ENCODE measurements around the gene PLCL2. TPM values are rescaled to one million over a fixed set of nuclear protein-coding genes. Genes with fewer than 3 reads are reported as not detected.

Gene PLCL2
- total RNA-seq (10 to 100 TPM in 3 of 4 donors, 1 to 10 TPM in 1; 8.0 to 11.8 (median 10.8) TPM), polyA plus RNA-seq (10 to 100 TPM in 2 of 3 donors, 1 to 10 TPM in 1; 8.4 to 12.6 (median 12.5) TPM)

GRCh38 chr3:16884748-16885592 lies at the start of gene PLCL2:
PLCL2 (plus strand) TSS chr3:16884955; CDS start chr3:16885040, 85 bp downstream.
- Histone ChIP-seq H3K4me1 (peaks cover 0 to 25% (median 11%) of the 10 kb centered on the region in 4 donors), H3K9me3 (no peaks in the 10 kb centered on the region), H3K36me3 (no peaks in the 10 kb centered on the region), H3K27ac (peak within 1 kb of the TSS; percentile 77 to 88 (median 82)), H3K4me3 (peak within 1 kb of the TSS; percentile 61 to 81 (median 74)), H3K27me3 (no peaks in the 10 kb centered on the region)
- TF ChIP-seq CTCF (IDR thresholded peaks at IDR 0.05) (no peak), POLR2AphosphoS5 (IDR thresholded peaks at IDR 0.05) (no peak)
- DNase-seq, result peak; percentile 74
- 0 to 1% methylated on average over 87 of the region's 87 CpGs for WGBS, 2 donors
- intact Hi-C loops (cut with DNase I), result loop anchor here (5.0 kb wide), 1 partner anchor 43 kb away; no protein-coding TSS in a partner anchor

- DNase-seq, result no peak
- Histone ChIP-seq H3K4me1 (peaks cover 0 to 29% (median 7%) of the 10 kb centered on the region in 4 donors), H3K4me3 (no peak overlapping the region), H3K27ac (no peak overlapping the region), H3K36me3 (no peaks in the 10 kb centered on the region), H3K27me3 (no peaks in the 10 kb centered on the region), H3K9me3 (no peaks in the 10 kb centered on the region)
- 87 to 88% methylated on average over 4 of the region's 4 CpGs for WGBS, 2 donors
- intact Hi-C loops (cut with DNase I), result no loop called here
- TF ChIP-seq EP300 (IDR thresholded peaks at IDR 0.05) (no peak), POLR2AphosphoS5 (IDR thresholded peaks at IDR 0.05) (no peak), CTCF (IDR thresholded peaks at IDR 0.05) (no peak), POLR2A (IDR thresholded peaks at IDR 0.05) (no peak)
These were observed 48.1 kb upstream of the PLCL2 start for GRCh38 chr3:16836505-16837237.

GRCh38 chr3:16837602-16838001 lies 47.2 kb upstream of the PLCL2 start:
- H3K36me3 ChIP-seq, result no peaks in the 10 kb centered on the region
- intact Hi-C loops (cut with DNase I), result no loop called here
- TF ChIP-seq EP300 (IDR thresholded peaks at IDR 0.05), result no peak
- no peak for TF ChIP-seq POLR2A (IDR thresholded peaks at IDR 0.05)
- no peak for TF ChIP-seq POLR2AphosphoS5 (IDR thresholded peaks at IDR 0.05)
- no peak for TF ChIP-seq CTCF (IDR thresholded peaks at IDR 0.05)
- H3K27me3 ChIP-seq, result no peaks in the 10 kb centered on the region
- peaks cover 0 to 37% (median 12%) of the 10 kb centered on the region in 4 donors for H3K4me1 ChIP-seq
- no peak for DNase-seq
- H3K27ac ChIP-seq, result peak overlapping the region in 1 of 4 donors; percentile 19
- WGBS, 2 donors, result 93 to 95% methylated on average over 7 of the region's 7 CpGs
- no peaks in the 10 kb centered on the region for H3K9me3 ChIP-seq
- H3K4me3 ChIP-seq, result no peak overlapping the region

GRCh38 chr3:16838561-16838960 lies 46.2 kb upstream of the PLCL2 start:
- peaks cover 0 to 37% (median 13%) of the 10 kb centered on the region in 4 donors for H3K4me1 ChIP-seq
- TF ChIP-seq POLR2A (IDR thresholded peaks at IDR 0.05) (no peak), EP300 (IDR thresholded peaks at IDR 0.05) (no peak), POLR2AphosphoS5 (IDR thresholded peaks at IDR 0.05) (no peak), CTCF (IDR thresholded peaks at IDR 0.05) (no peak)
- no peak overlapping the region for H3K27ac ChIP-seq
- H3K9me3 ChIP-seq, result no peaks in the 10 kb centered on the region
- H3K27me3 ChIP-seq, result no peaks in the 10 kb centered on the region
- intact Hi-C loops (cut with DNase I), result no loop called here
- no peak overlapping the region for H3K4me3 ChIP-seq
- DNase-seq, result no peak
- 6 to 31% methylated on average over 1 of the region's 1 CpG for WGBS, 2 donors
- no peaks in the 10 kb centered on the region for H3K36me3 ChIP-seq
